ENCODE data around the gene CDK2. TPM values are rescaled to one million over a fixed set of nuclear protein-coding genes. Genes with fewer than 3 reads are reported as not detected.

CDK2 gene
- total RNA-seq, 1 donor from 2014 or later: 108 TPM

DNA sequence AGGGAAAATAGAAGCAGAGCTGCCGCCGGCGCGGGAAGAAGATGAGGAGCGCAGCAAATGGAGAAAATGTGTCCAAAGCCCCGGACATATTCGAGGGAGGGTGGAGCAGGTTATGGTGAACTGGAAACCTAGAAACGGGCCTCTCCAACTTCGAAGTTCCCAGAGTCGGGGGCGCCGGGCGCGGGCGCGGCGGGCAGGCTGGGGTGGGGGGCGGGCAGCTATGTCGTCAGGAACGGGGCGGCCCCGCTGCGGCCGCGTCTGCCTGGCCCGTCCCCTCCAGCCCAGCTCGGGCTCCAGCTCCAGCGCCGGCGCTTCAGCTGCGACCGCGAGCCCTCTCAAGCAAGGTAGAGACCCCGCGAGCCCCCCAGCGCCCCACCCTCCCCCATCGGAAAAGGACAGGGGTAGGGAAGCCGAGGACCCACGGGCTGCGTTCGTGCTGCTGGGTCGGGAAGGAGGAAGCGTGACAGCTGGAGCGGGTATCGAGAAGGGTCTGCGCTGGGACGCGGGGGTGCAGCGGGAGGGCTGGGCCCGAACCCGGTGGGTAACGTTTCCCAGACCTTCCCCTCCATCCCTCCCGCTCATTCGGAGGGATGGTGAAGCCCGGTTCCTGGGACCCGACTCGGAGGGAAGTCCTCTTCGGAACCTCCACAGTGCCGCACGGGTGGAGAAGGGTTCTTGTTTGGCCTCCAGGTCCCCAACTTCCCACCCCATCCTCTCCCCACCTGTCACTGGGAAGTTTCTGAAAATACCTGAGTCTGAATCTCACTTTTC lies 34.7 kb upstream of the CDK2 start:
- no peaks in the 10 kb centered on the region for H3K9me3 Mint-ChIP-seq

DNA sequence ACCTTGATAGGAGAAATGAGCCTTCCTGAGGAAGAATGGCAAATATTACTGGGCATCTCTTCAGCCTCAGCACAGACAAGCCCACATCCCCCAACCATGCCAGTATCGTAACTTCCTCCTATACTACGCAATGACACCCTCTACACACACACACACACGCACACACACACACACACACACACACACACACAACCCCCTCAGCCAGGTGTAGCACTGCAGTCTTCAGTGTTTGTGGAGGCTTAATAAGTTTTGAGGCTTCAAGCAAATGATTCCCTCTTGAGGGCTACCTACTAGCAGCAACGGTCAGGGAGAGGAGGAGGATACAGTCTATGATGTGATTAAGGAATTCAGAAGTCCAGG lies 34.1 kb upstream of the CDK2 start:
- intact Hi-C loops (cut with micrococcal nuclease): no loop called here
- Mint-ChIP-seq H3K4me1 (peaks cover 59% of the 10 kb centered on the region), H3K27ac (peak overlapping the region; percentile 98), H3K27me3 (no peaks in the 10 kb centered on the region), H3K4me3 (peak overlapping the region; percentile 99), H3K36me3 (ENCODE audit: low read depth) (peaks cover 56% of the 10 kb centered on the region), H3K9me3 (no peaks in the 10 kb centered on the region)
- DNase-seq: peak; percentile 82

More for the DNA sequence above, 34.7 kb upstream of the CDK2 start:
- peak; percentile 79 for DNase-seq
- H3K36me3 Mint-ChIP-seq (ENCODE audit: low read depth): peaks cover 56% of the 10 kb centered on the region
- peak overlapping the region; percentile 99 for H3K4me3 Mint-ChIP-seq
- peaks cover 54% of the 10 kb centered on the region for H3K4me1 Mint-ChIP-seq
- peak overlapping the region; percentile 98 for H3K27ac Mint-ChIP-seq
- intact Hi-C loops (cut with micrococcal nuclease): no loop called here
- peaks cover under 1% of the 10 kb centered on the region for H3K27me3 Mint-ChIP-seq

DNA sequence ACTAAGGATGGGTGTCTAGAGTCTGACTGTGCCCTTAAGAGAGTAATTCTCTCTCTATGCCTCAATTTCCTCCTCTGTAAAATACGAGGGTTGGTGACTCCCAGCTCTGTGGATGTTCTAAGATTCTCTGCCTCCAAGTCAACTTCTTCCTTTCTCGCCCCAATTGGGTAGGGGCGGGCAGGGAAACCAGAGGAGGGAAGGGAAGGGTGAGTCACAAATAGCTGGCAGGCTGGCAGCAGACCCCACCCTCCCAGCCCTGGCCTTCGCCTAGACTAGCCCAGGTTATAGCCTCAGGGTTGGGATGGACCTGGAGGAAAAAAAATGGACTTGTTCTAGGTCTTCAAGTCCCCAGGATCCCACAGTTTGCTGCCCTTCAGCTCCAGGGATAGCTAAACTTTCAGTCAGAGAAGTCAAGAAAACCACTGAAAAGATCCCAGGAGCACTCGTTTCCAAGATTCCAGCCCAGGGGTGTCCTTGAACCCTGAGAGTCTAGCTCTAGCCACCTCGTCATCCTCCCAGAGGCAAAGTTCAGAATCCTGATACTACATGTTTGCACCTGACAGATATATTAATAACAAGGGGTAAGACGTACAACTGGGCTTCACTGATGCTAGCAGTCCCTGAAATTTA lies 33.3 kb upstream of the CDK2 start:
- H3K9me3 Mint-ChIP-seq: no peaks in the 10 kb centered on the region

DNA sequence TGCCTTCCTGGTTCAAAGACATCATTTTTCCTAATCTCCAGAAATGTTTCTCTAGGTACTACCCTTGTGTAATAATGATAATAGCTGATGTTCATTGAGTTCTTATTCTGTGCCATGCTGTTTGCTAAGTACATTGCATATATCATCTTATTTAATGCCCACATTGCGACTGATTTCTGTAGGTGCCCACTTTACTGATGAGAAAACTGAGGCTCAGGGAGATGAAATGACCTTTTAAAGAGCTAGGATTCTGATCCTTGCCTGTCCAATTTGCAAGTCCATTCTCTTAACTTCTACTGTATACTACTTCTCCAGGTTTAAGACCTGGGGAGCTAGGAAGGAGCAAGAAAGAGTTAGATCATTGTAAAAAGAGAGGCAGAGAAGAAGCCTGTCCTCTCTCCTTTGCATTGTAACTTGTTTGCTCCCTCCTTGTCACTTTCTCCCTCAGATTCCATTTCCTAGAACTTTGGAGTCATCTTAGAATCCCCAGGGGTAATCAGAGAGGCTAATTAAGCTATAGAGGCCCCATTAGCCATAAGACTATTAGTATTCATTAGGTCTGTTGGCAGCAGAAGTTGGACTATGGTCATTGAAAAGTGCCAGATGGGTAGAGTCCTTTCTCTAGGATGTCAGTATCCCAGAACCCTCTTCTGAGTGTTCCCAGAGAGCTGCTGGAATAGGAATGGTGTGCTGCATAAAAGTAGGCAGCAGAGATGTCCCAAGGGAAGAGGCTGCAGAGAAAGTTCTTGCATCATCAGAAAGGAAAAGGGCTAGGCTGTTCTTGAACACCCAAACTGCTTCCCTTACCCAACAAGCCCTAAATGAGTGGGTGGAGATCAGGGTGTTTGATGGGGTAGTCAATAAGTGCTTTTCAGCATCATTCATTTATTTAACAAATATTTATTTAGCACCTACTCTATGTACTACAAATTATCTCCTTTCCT lies 32.6 kb upstream of the CDK2 start:
- Mint-ChIP-seq H3K27me3 (no peaks in the 10 kb centered on the region), H3K36me3 (ENCODE audit: low read depth) (peaks cover 70% of the 10 kb centered on the region), H3K4me3 (peak overlapping the region; percentile 99), H3K4me1 (peaks cover 73% of the 10 kb centered on the region), H3K27ac (peak overlapping the region; percentile 98), H3K9me3 (no peaks in the 10 kb centered on the region)
- DNase-seq: peak; percentile 55
- intact Hi-C loops (cut with micrococcal nuclease): no loop called here

More for the DNA sequence above, 33.3 kb upstream of the CDK2 start:
- H3K4me3 Mint-ChIP-seq: peak overlapping the region; percentile 99
- H3K27me3 Mint-ChIP-seq: no peaks in the 10 kb centered on the region
- H3K4me1 Mint-ChIP-seq: peaks cover 65% of the 10 kb centered on the region
- H3K27ac Mint-ChIP-seq: peak overlapping the region; percentile 98
- peaks cover 62% of the 10 kb centered on the region for H3K36me3 Mint-ChIP-seq (ENCODE audit: low read depth)
- intact Hi-C loops (cut with micrococcal nuclease): no loop called here
- peak; percentile 61 for DNase-seq

DNA sequence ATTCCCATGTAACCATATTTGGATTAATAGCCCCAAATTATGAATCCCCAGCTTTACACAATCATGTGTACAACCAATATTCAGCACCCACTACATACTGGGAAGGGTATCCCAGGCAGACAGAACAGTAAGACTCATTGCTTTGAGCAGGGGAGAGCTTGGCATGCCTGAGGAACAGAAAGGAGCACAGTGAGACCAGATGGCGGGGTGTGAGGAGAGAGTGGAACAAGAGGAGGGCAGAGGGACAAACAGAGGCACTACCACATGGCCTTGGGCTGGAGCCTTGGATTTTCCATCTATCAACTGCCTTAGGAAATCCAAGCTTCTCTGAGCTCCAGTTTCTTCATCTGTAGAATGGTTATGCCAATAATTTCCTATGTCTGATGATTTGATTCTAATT lies 31.9 kb upstream of the CDK2 start:
- no peaks in the 10 kb centered on the region for H3K9me3 Mint-ChIP-seq
- intact Hi-C loops (cut with micrococcal nuclease): no loop called here
- peak; percentile 60 for DNase-seq
- peaks cover 74% of the 10 kb centered on the region for H3K36me3 Mint-ChIP-seq (ENCODE audit: low read depth)
- H3K4me1 Mint-ChIP-seq: peaks cover 72% of the 10 kb centered on the region
- H3K27ac Mint-ChIP-seq: peak overlapping the region; percentile 89
- peak overlapping the region; percentile 99 for H3K4me3 Mint-ChIP-seq
- H3K27me3 Mint-ChIP-seq: no peaks in the 10 kb centered on the region

DNA sequence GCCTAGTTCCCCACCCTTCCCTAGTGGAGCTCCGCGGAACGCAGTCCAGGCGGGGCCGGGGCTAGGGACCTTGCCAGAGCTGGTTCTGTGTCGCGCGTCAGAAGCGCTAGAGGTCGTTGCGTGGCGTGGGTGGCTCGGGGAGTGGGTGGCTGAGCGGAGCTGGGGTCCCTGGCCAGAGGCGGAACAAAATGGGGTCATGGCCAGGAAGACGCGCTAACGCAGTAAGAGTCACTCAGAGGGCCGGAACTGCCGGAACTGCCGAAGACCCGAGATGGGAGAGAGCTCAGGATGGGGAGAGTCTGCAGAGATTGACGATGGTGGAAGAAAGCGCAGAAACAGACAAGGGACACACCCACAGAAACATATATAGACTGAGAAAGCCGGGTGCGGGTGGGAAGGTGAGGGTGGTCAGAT lies 30.9 kb upstream of the CDK2 start:
- peak; percentile 74 for DNase-seq
- peaks cover 74% of the 10 kb centered on the region for H3K4me1 Mint-ChIP-seq
- H3K9me3 Mint-ChIP-seq: no peaks in the 10 kb centered on the region
- H3K27me3 Mint-ChIP-seq: no peaks in the 10 kb centered on the region
- intact Hi-C loops (cut with micrococcal nuclease): no loop called here
- peak overlapping the region; percentile 99 for H3K4me3 Mint-ChIP-seq
- peaks cover 83% of the 10 kb centered on the region for H3K36me3 Mint-ChIP-seq (ENCODE audit: low read depth)
- peak overlapping the region; percentile 89 for H3K27ac Mint-ChIP-seq

DNA sequence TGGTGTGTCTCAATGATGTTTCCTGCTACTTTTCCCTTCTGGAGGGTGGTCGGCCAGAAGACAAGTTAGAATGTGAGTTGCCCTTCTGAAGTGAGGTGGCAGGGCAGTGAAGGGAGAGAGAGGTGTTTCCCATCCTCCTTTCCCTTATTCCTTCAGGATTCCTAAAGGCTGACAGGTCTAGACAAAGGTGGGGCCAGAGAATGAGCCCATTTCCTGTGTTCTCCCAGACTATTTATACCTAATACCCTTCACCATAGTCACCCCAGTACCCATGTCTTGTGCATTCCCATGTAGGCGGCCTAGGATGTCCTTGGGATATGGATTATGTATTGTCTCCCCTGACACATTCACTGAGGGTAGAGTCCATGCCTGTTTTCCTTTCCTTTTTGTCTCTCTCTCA lies 28.6 kb upstream of the CDK2 start:
- Mint-ChIP-seq H3K9me3 (no peaks in the 10 kb centered on the region), H3K4me3 (peak overlapping the region; percentile 19), H3K27me3 (no peaks in the 10 kb centered on the region), H3K27ac (peak overlapping the region; percentile 89), H3K36me3 (ENCODE audit: low read depth) (peaks cover 93% of the 10 kb centered on the region), H3K4me1 (peaks cover 78% of the 10 kb centered on the region)
- intact Hi-C loops (cut with micrococcal nuclease): no loop called here
- DNase-seq: no peak

DNA sequence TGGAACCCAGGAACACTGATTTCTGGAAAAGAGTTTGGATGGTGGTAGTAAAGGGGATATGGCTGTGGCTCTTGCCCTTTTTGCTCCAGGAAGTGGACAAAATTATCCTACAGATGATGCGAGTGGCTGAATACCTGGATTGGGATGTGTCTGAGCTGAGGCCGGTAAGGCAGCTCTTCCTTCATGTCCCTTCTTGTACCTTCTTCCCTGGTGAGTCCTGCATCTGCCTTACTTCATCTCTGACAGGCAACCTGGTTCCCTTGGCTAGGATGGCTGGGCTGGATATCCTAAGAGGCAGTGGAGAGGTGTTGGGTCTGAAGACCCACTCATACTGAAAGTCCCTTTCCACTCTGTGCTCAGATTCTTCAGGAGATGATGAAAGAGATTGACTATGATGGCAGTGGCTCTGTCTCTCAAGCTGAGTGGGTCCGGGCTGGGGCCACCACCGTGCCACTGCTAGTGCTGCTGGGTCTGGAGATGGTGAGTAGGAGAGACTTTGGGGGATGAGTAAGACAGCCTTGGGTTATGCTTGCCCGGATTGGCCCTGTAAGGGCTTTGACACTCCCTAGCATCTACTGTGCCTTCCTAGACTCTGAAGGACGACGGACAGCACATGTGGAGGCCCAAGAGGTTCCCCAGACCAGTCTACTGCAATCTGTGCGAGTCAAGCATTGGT lies 27.7 kb upstream of the CDK2 start:
- Mint-ChIP-seq H3K4me3 (peak overlapping the region; percentile 17), H3K36me3 (ENCODE audit: low read depth) (peaks cover 94% of the 10 kb centered on the region), H3K4me1 (peaks cover 72% of the 10 kb centered on the region), H3K9me3 (no peaks in the 10 kb centered on the region), H3K27ac (peak overlapping the region; percentile 81), H3K27me3 (no peaks in the 10 kb centered on the region)
- no peak for DNase-seq
- intact Hi-C loops (cut with micrococcal nuclease): no loop called here

DNA sequence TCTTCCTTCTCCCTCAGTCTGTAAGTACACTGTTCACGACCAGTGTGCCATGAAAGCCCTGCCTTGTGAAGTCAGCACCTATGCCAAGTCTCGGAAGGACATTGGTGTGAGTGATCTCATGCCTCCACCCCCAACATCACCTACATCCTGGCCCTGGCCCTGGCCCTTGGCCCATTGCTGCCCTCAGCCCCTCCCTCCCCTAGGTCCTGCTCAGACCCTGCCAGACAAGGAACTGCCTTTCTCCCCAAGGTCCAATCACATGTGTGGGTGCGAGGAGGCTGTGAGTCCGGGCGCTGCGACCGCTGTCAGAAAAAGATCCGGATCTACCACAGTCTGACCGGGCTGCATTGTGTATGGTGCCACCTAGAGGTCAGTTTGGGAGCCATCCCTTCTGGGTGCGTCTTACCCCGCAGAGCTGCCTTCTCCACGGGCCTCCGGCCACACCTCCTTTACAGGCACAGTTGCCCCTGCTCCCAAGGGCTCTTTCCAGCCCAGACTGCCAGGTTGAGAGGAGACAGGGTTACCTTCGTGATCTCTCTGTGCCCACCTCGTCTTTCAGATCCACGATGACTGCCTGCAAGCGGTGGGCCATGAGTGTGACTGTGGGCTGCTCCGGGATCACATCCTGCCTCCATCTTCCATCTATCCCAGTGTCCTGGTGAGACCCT lies 26.4 kb upstream of the CDK2 start:
- Mint-ChIP-seq H3K4me1 (peaks cover 67% of the 10 kb centered on the region), H3K4me3 (peak overlapping the region; percentile 60), H3K9me3 (no peaks in the 10 kb centered on the region), H3K36me3 (ENCODE audit: low read depth) (peaks cover 92% of the 10 kb centered on the region), H3K27me3 (no peaks in the 10 kb centered on the region), H3K27ac (peak overlapping the region; percentile 76)
- intact Hi-C loops (cut with micrococcal nuclease): loop anchor here (1.0 kb wide), 3 partner anchors 10 to 202 kb away; partner anchors contain the start of gene ORMDL2
- DNase-seq: peak; percentile 95

DNA sequence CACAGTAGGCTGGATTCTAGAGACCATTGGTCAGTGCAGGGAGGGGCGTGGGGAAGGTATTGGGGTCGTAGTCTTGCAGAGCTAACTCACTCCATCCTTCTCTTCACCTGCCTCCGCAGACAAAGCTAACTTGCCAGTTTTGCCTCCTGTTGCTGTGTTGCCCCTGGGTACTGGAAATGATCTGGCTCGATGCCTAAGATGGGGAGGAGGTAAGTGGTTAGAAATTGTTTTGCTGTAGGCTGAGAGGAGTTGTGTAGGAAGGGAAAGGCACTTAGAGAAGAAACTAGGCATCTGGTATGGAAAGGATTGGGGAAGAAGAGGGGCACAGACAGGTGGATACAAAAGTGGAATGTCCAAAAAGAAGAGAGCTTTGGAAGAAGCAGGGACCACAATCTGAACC lies 24.6 kb upstream of the CDK2 start:
- H3K9me3 Mint-ChIP-seq: no peaks in the 10 kb centered on the region
- DNase-seq: no peak
- peaks cover 58% of the 10 kb centered on the region for H3K4me1 Mint-ChIP-seq
- intact Hi-C loops (cut with micrococcal nuclease): no loop called here
- peaks cover 91% of the 10 kb centered on the region for H3K36me3 Mint-ChIP-seq (ENCODE audit: low read depth)
- H3K27me3 Mint-ChIP-seq: no peaks in the 10 kb centered on the region
- no peak overlapping the region for H3K4me3 Mint-ChIP-seq
- peak overlapping the region; percentile 59 for H3K27ac Mint-ChIP-seq

DNA sequence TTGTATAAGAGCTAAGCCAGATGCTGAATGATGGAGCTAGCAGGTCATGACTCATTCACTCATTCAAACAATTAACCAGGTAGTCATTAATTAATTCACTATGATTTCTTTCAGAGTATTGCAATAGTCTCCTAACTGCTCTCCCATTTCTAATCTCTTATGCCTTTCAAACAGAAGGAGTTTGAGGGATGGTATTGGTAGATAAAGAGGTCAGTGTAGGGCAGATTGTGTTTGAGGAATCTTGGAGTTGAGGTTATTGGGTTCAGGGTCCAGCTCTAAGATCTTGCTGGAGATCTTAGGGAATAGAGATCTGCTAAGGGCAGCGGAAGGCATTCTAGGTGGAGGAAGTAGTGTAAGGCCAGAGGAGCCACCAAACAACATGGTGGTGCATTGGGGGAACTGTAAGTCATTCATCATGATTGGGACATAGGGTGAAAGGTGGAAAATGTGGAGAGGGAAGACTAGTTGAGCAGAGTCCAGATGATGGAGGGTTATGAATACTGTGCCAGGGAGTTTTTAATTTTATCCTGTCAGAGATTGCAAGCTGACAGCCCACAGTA lies 24.0 kb upstream of the CDK2 start:
- no peak for DNase-seq
- intact Hi-C loops (cut with micrococcal nuclease): no loop called here
- no peaks in the 10 kb centered on the region for H3K9me3 Mint-ChIP-seq
- peak overlapping the region; percentile 59 for H3K27ac Mint-ChIP-seq
- peaks cover 56% of the 10 kb centered on the region for H3K4me1 Mint-ChIP-seq
- no peak overlapping the region for H3K4me3 Mint-ChIP-seq
- H3K27me3 Mint-ChIP-seq: no peaks in the 10 kb centered on the region
- H3K36me3 Mint-ChIP-seq (ENCODE audit: low read depth): peaks cover 90% of the 10 kb centered on the region

DNA sequence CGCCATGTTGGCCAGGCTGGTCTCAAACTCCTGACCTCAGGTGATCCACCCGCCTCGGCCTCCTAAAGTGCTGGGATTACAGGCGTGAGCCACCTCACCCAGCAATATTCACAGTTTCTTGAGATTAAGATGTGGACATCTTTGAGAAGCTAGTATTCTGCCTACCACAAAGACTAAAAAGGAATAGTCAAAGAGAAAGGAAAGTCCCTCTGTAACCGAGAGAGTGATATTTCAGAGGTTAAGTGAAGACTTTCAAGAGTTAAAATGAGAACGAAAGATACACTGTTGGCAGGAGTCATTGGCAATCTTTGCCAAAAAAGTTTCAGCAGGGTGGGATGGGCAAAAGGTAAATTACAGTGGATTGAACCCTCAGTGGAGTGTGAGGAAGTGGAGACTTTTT lies 20.1 kb upstream of the CDK2 start:
- DNase-seq: no peak
- Mint-ChIP-seq H3K4me3 (no peak overlapping the region), H3K4me1 (peaks cover 29% of the 10 kb centered on the region), H3K27ac (peak overlapping the region; percentile 77), H3K9me3 (no peaks in the 10 kb centered on the region), H3K36me3 (ENCODE audit: low read depth) (peaks cover 72% of the 10 kb centered on the region), H3K27me3 (no peaks in the 10 kb centered on the region)
- intact Hi-C loops (cut with micrococcal nuclease): no loop called here

DNA sequence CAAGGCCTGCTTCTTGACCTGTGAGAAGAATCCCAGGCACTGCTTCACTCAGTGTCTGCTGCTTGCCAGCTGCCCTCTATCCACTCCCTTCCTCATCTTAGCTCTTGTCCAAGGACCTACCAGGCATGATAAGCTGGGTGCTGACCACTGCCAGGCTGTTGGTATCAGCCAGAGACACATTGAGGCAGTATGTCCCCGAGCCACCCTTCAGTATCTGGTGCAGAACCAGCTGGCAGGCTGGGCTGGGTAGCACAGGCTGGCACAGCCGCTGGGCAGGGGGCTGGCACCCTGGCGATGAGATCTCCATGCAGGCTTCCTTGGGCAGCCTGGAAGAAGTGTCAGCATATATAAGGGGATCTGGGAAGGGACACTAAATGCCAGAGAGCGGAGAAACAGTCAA lies 11.3 kb upstream of the CDK2 start:
- no peak for DNase-seq
- Mint-ChIP-seq H3K9me3 (no peaks in the 10 kb centered on the region), H3K36me3 (ENCODE audit: low read depth) (peaks cover 40% of the 10 kb centered on the region), H3K4me1 (peaks cover 4% of the 10 kb centered on the region), H3K27ac (no peak overlapping the region), H3K27me3 (no peaks in the 10 kb centered on the region), H3K4me3 (no peak overlapping the region)
- intact Hi-C loops (cut with micrococcal nuclease): no loop called here
